Motor neuron (in vitro differentiated cells): Measurements from ENCODE around the gene PRDX5. TPM values are rescaled to one million over a fixed set of nuclear protein-coding genes. Genes with fewer than 3 reads are reported as not detected.
"Not testable (repeated sequence)": the region's sequence is repeated elsewhere in the genome, so short reads cannot be mapped to it uniquely, and the experiment has no call there.

Experiments used
- ATAC-seq, 8 experiments: fragments of 200-7000 bp; cut with Tn5 transposase; replicated peaks in 6 of 8; 2 replicates each; pipeline ENCODE4 v1.8.0; 2021; ENCODE audit warnings: mild to moderate bottlenecking in 8 of 8, moderate library complexity in 8 of 8
- H3K27ac ChIP-seq, 2 donors: fragments of 250-450 bp; sonication (Bioruptor Pico); 2 replicates each; pipeline ENCODE4 v1.9.0; 2021; ENCODE audit warnings: antibody characterized with exemption in 2 of 2, mild to moderate bottlenecking in 2 of 2, moderate library complexity in 1 of 2
- H3K4me1 ChIP-seq, 2 donors: fragments of 250-450 bp; sonication (Bioruptor Pico); replicated peaks in 1 of 2; 2 replicates each; pipeline ENCODE4 v1.6.1; 2021; ENCODE audit warnings: antibody characterized with exemption in 2 of 2, mild to moderate bottlenecking in 2 of 2, moderate library complexity in 1 of 2
- H3K4me3 ChIP-seq, 5 donors: fragments of 250-450 bp; sonication (Bioruptor Pico); 2 replicates each; pipeline ENCODE4 v1.9.0; 2021; ENCODE audit warnings: antibody characterized with exemption in 5 of 5, mild to moderate bottlenecking in 5 of 5, moderate library complexity in 4 of 5
- WGBS, 10 experiments: fragments of 450-650 bp; shearing (Covaris generic); methylation state at CpG; one replicate each; pipeline ENCODE4 v1.0.0; 2022; 5-methylcytosine and 5-hydroxymethylcytosine counted together
- in situ Hi-C, 9 experiments: fragments of 400-800 bp; cut with MboI; loops; one replicate each; pipeline ENCODE4 v1.15.0; 2021; ENCODE audit warnings: low sequenced_read_pairs in 9 of 9, low pct_unique_long_range_greater_than_20kb in 2 of 9; ENCODE audit not compliant: unreplicated experiment in 9 of 9
- total RNA-seq, 8 experiments: library from RNA; unstranded; fragments of 300-600 nt; gene quantifications; 2 replicates each; pipeline versions ENCODE4 v1.2.3 to v1.2.4, GENCODE V29; 2022

PRDX5 gene
- total RNA-seq, 8 experiments from 2014 or later: 218 to 801 (median 352) TPM

GRCh38 chr11:64316672-64317324 is 1.1 kb upstream of the PRDX5 start:
- ATAC-seq: peak in 3 of 8 experiments; percentile 0 to 6 (median 0)
- peak overlapping the region; percentile 43 to 84 (median 57) for H3K4me3 ChIP-seq
- H3K27ac ChIP-seq: peak overlapping the region; percentile 79 to 99
- in situ Hi-C loops: no loop called here
- 0 to 83% (median 20%) methylated on average over 1 to 16 of the region's 32 CpGs; no CpG with 5 or more reads in 3 of the 10 experiments for WGBS, 10 experiments
- H3K4me1 ChIP-seq: peaks cover 11 to 12% of the 10 kb centered on the region in 2 donors

- in situ Hi-C loops: no loop called here
- Histone ChIP-seq H3K4me1 (peaks cover 11 to 12% of the 10 kb centered on the region in 2 donors), H3K27ac (peak within 1 kb of the TSS; percentile 99), H3K4me3 (peak within 1 kb of the TSS; percentile 43 to 84 (median 57))
- 0 to 1% (median 0%) methylated on average over 4 to 27 of the region's 43 CpGs; no CpG with 5 or more reads in 4 of the 10 experiments for WGBS, 10 experiments
- peak; percentile 65 to 87 (median 80) for ATAC-seq
Observed at GRCh38 chr11:64317325-64317960, 478 bp upstream of the PRDX5 start, which contains the start of gene TRMT112. Gene TRMT112, minus strand, starts transcription at chr11:64317559. Its CDS starts 33 bp downstream, at chr11:64317526.

DNA sequence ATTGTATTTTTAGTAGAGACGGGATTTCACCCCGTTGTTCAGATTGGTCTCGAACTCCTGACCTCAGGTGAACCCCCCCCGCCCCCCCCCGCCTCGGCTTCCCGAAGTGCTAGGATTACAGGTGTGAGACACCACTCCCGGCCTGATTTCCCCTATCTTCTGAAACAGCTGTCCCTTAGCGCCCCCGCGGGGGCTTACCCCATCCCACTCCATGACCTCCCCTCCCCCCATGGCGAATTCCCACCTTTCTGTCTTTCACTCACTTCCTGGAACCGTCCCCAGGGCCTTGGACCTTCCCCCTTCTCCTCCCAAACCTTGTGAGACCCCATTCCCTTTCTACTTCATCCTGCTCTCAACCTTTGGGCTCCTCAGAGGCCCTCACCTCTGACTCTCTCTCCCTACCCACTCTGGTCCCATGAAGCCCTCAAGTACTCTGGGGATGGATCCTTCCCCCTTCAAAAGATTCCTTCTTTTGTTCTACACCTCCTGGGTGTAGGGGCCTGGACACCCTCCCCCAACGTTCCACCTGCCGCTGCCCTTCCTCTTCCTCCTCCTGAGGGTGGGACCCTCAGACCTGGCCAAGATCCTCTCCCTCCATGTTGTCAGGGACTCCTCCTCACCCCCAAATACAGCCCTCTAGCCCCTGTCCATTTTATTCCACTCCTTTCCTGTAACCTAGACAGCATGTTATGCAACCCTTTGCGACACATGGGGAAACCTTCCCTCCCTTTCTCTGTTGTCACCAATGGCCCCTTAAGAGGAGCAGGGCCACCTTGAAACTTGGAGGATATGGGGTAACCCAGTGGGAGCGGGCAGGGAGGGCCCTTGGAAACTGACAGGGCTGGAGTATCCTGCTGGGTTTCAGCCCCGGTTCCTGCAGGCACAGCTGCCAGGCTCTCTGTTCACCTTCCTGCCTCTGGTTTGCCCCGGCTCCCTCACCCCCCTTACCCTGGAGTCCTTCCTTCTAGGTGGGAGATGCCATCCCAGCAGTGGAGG is 1.1 kb downstream of the PRDX5 start:
- in situ Hi-C loops: no loop called here
- peaks cover 11 to 12% of the 10 kb centered on the region in 2 donors for H3K4me1 ChIP-seq
- peak overlapping the region; percentile 43 to 84 (median 57) for H3K4me3 ChIP-seq
- H3K27ac ChIP-seq: peak overlapping the region; percentile 99
- ATAC-seq: no peak
- WGBS, 10 experiments: 50 to 100% (median 78%) methylated on average over 1 to 5 of the region's 19 CpGs; no CpG with 5 or more reads in 5 of the 10 experiments

DNA sequence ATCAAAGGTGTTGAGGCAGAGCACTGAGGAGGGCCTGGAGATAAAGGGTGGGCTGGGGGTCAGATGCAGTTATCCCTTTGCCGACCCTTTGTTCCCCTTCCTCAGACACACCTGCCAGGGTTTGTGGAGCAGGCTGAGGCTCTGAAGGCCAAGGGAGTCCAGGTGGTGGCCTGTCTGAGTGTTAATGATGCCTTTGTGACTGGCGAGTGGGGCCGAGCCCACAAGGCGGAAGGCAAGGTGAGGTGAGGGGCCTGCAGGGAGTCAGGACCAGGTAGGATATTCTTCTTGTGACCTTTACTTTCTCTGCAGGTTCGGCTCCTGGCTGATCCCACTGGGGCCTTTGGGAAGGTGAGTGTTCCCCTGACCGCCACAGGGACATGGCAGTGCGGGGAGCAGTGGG is 2.6 kb downstream of the PRDX5 start:
- in situ Hi-C loops: no loop called here
- WGBS, 10 experiments: 88 to 100% (median 93%) methylated on average over 2 to 6 of the region's 7 CpGs; no CpG with 5 or more reads in 6 of the 10 experiments

DNA sequence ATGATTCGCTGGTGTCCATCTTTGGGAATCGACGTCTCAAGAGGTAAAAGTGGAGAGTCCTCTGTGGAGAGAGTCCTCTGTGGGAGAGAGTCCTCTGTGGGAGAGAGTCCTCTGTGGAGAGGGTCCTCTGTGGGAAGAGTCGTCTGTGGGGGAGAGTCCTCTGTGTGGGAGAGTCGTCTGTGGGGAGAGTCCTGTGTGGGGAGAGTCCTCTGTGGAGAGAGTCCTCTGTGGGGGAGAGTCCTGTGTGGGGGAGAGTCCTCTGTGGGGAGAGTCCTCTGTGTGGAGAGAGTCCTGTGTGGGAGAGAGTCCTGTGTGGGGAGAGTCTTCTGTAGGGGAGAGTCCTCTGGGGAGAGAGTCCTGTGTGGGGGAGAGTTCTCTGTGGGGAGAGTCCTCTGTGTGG is 3.1 kb downstream of the PRDX5 start:
- no peak overlapping the region for H3K4me3 ChIP-seq

More for the DNA sequence above, 2.6 kb downstream of the PRDX5 start:
- no peak overlapping the region for H3K4me3 ChIP-seq
- no peak for ATAC-seq
- H3K4me1 ChIP-seq: peaks cover 11 to 12% of the 10 kb centered on the region in 2 donors
- H3K27ac ChIP-seq: no peak overlapping the region

DNA sequence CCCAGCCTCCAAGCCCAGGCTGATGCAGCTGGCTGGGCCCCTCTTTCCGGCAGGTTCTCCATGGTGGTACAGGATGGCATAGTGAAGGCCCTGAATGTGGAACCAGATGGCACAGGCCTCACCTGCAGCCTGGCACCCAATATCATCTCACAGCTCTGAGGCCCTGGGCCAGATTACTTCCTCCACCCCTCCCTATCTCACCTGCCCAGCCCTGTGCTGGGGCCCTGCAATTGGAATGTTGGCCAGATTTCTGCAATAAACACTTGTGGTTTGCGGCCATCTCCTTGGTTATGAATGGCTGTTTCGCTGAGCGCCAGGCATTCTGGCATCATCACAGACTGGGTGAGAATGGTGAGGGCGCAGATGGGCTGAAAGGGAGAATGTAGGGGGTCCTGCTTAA is 3.6 kb downstream of the PRDX5 start:
- Histone ChIP-seq H3K27ac (no peak overlapping the region), H3K4me3 (no peak overlapping the region), H3K4me1 (peaks cover 9% of the 10 kb centered on the region in 2 donors)
- WGBS, 10 experiments: 80 to 100% (median 100%) methylated on average over 1 to 4 of the region's 5 CpGs; no CpG with 5 or more reads in 5 of the 10 experiments
- no peak for ATAC-seq
- in situ Hi-C loops: no loop called here

More for the DNA sequence above, 3.1 kb downstream of the PRDX5 start:
- no peak overlapping the region for H3K27ac ChIP-seq
- no peak for ATAC-seq
- WGBS, 10 experiments: 80 to 95% (median 92%) methylated on average over 1 to 3 of the region's 5 CpGs; no CpG with 5 or more reads in 6 of the 10 experiments
- H3K4me1 ChIP-seq: peaks cover 11 to 12% of the 10 kb centered on the region in 2 donors
- in situ Hi-C loops: no loop called here

DNA sequence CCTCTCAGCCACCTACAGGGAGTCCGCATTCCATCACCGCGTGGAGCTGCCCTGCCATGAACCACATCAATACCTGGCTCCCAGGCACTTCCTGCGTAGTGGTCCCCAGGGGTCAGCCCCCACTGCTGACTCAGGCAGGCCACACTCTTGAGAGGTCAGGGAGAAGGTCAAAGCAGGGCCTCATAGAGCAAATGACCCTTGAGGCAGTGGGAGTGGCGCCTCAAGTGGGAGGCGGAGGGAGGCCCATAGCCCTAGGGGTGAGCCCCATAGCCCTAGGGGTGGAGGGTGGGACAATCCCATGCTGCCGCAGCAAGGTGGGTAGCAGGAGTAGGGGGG is 5.0 kb downstream of the PRDX5 start:
- in situ Hi-C loops: no loop called here
- peaks cover 6 to 7% of the 10 kb centered on the region in 2 donors for H3K4me1 ChIP-seq
- no peak for ATAC-seq
- H3K4me3 ChIP-seq: no peak overlapping the region
- 64% methylated on average over 5 of the region's 7 CpGs; no CpG with 5 or more reads in 9 of the 10 experiments for WGBS, 10 experiments
- H3K27ac ChIP-seq: no peak overlapping the region

DNA sequence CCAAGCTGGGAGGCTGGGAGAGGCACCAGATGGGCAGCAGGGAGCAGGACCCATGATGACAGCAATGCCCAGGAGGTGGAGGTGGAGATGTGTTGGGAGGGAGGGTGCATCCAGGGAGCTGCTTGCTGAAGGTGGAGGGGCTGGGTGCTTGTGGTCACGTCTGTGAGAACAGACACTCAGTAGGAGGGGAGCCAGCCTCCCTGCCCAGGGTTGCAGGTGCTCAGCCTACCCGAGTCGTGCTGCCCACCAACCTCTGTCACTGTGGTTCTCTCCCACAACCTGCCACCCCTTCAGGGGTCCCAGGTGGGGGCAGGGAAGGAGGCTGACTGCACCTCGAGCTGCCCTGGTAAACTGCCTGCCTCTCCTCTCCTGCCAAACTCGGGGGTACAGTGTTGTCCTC is 5.5 kb downstream of the PRDX5 start:
- Histone ChIP-seq H3K4me1 (peaks cover 6 to 7% of the 10 kb centered on the region in 2 donors), H3K4me3 (no peak overlapping the region), H3K27ac (no peak overlapping the region)
- ATAC-seq: peak in 2 of 8 experiments; percentile 1 to 5
- WGBS, 10 experiments: 33 to 50% (median 40%) methylated on average over 1 to 2 of the region's 5 CpGs; no CpG with 5 or more reads in 7 of the 10 experiments
- in situ Hi-C loops: no loop called here

- H3K27ac ChIP-seq, H3K4me1 ChIP-seq, H3K4me3 ChIP-seq, in situ Hi-C loops: not testable (repeated sequence)
- WGBS, 10 experiments: 100% methylated on average over 3 of the region's 4 CpGs; no CpG with 5 or more reads in 9 of the 10 experiments
- peak in 2 of 8 experiments; percentile 7 to 11 for ATAC-seq
Observed at GRCh38 chr11:64323984-64324383, 6.1 kb downstream of the PRDX5 start.

DNA sequence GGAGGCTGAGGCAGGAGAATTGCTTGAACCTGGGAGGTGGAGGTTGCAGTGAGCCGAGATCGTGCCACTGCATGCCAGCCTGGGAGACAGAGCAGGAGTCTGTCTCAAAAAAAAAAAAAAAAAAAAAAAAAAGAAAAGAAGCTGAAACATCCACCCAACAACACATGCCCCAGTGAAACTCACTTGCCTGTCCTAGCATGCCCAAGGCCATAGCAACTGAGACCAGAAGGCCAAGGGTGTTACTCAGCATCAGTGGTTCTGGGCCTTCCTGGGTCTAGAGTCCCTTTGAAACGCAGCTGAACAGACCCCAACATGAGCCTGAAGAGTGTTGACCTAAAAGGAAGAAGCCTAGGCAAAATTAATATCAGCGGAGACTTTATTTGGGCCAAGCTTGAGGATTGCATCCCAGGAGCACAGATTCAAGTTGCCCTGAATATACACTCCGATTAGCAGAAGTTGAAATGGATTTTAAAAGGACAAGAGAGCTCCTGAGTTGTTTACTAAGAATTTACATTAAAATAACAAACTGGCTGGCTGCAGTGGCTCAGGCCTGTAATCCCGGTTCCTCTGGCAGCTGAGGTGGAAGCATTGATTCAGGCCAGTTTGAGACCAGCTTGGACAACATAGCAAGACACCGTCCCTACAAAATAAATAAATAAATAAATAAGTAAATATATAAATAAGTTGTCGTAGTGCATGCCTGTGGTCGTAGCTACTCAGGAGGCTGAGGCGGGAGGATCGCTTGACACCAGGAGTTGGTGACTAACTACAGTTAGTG is 7.0 kb downstream of the PRDX5 start:
- WGBS, 10 experiments: 71 to 92% (median 86%) methylated on average over 2 to 9 of the region's 11 CpGs; no CpG with 5 or more reads in 1 of the 10 experiments
- no peaks in the 10 kb centered on the region for H3K4me1 ChIP-seq
- peak in 4 of 8 experiments; percentile 2 to 34 (median 4) for ATAC-seq
- in situ Hi-C loops: no loop called here
- H3K4me3 ChIP-seq: no peak overlapping the region
- no peak overlapping the region for H3K27ac ChIP-seq

GRCh38 chr11:64327375-64327774 is 9.5 kb downstream of the PRDX5 start:
- Histone ChIP-seq H3K4me3 (no peak overlapping the region), H3K27ac (no peak overlapping the region), H3K4me1 (no peaks in the 10 kb centered on the region)
- in situ Hi-C loops: no loop called here
- ATAC-seq: no peak
- 88 to 100% (median 98%) methylated on average over 1 to 2 of the region's 2 CpGs; no CpG with 5 or more reads in 4 of the 10 experiments for WGBS, 10 experiments

GRCh38 chr11:64327993-64328392 is 10.1 kb downstream of the PRDX5 start:
- Histone ChIP-seq H3K4me3 (no peak overlapping the region), H3K4me1 (no peaks in the 10 kb centered on the region), H3K27ac (no peak overlapping the region)
- in situ Hi-C loops: no loop called here
- no peak for ATAC-seq
- WGBS, 10 experiments: 63 to 100% (median 100%) methylated on average over 1 to 3 of the region's 3 CpGs; no CpG with 5 or more reads in 3 of the 10 experiments
